Astrocyte of the cerebellum (primary cell): ENCODE measurements around the gene PLET1.
"Not testable (repeated sequence)": the region's sequence is repeated elsewhere in the genome, so short reads cannot be mapped to it uniquely, and the experiment has no call there.

Experiments
- DNase-seq: peaks from one replicate; pipeline ENCODE4 v3.0.0-alpha.2; 2011; ENCODE audit warnings: low read depth
- H3K4me3 ChIP-seq: 2 replicates; pipeline ENCODE4 v1.5.1; 2011; ENCODE audit warnings: mild to moderate bottlenecking, low read depth, low read length, moderate library complexity
- CTCF ChIP-seq: IDR thresholded peaks from 2 replicates; pipeline ENCODE4 v1.5.1; 2012; ENCODE audit warnings: low read length, low read depth, moderate library complexity, mild to moderate bottlenecking; ENCODE audit errors: missing control alignments
- in situ Hi-C: cut with HindIII; loops from 2 replicates; pipeline ENCODE4 v1.10.0; 2017; ENCODE audit warnings: low sequenced_read_pairs

PLET1 gene

GRCh38 chr11:112212710-112213109, 48.0 kb downstream of the PLET1 start:
- in situ Hi-C loops = no loop called here
- TF ChIP-seq CTCF = no peak
- H3K4me3 ChIP-seq = no peak overlapping the region
- no peak for DNase-seq

- H3K4me3 ChIP-seq = no peak overlapping the region
- no peak for DNase-seq
- TF ChIP-seq CTCF = no peak
- in situ Hi-C loops = no loop called here
Observed at GRCh38 chr11:112212290-112212689, 48.4 kb downstream of the PLET1 start.

GRCh38 chr11:112211536-112211935, 49.1 kb downstream of the PLET1 start:
- DNase-seq = no peak
- in situ Hi-C loops = no loop called here
- no peak for TF ChIP-seq CTCF
- no peak overlapping the region for H3K4me3 ChIP-seq

GRCh38 chr11:112210890-112211289, 49.8 kb downstream of the PLET1 start:
- no peak for TF ChIP-seq CTCF
- in situ Hi-C loops = no loop called here
- DNase-seq = no peak
- no peak overlapping the region for H3K4me3 ChIP-seq

GRCh38 chr11:112206071-112206470, 54.6 kb downstream of the PLET1 start:
- no peak overlapping the region for H3K4me3 ChIP-seq
- DNase-seq = no peak
- in situ Hi-C loops = no loop called here
- TF ChIP-seq CTCF = no peak

- no peak for DNase-seq
- in situ Hi-C loops = no loop called here
- TF ChIP-seq CTCF = no peak
- no peak overlapping the region for H3K4me3 ChIP-seq
Observed at GRCh38 chr11:112200252-112200651, 60.4 kb downstream of the PLET1 start.

- H3K4me3 ChIP-seq, in situ Hi-C loops, DNase-seq: not testable (repeated sequence)
Observed at GRCh38 chr11:112199101-112199500, 61.6 kb downstream of the PLET1 start.
